Measurements from ENCODE around the gene OPN3. TPM values are rescaled to one million over a fixed set of nuclear protein-coding genes. Genes with fewer than 3 reads are reported as not detected.

OPN3 gene
- total RNA-seq, 1 experiment from 2014 or later = 12.5 TPM

- no peak for DNase-seq (ENCODE audit: low spot score)
These were observed 49.5 kb downstream of the OPN3 start for GRCh38 chr1:241590719-241591118.

GRCh38 chr1:241589521-241589920 lies 50.6 kb downstream of the OPN3 start:
- DNase-seq (ENCODE audit: low spot score) = no peak

GRCh38 chr1:241586905-241587512 lies 53.2 kb downstream of the OPN3 start:
- no peak for DNase-seq (ENCODE audit: low spot score)

- no peak for DNase-seq (ENCODE audit: low spot score)
These were observed 57.2 kb downstream of the OPN3 start for GRCh38 chr1:241582921-241583321.

- peak; percentile 52 for DNase-seq (ENCODE audit: low spot score)
These were observed 60.7 kb downstream of the OPN3 start for GRCh38 chr1:241579434-241579833.

- DNase-seq (ENCODE audit: low spot score) = no peak
These were observed 66.0 kb downstream of the OPN3 start for GRCh38 chr1:241574154-241574553.

GRCh38 chr1:241569848-241570247 lies 70.3 kb downstream of the OPN3 start:
- DNase-seq (ENCODE audit: low spot score) = no peak

- no peak for DNase-seq (ENCODE audit: low spot score)
These were observed 79.4 kb downstream of the OPN3 start for GRCh38 chr1:241560849-241561187.

- DNase-seq (ENCODE audit: low spot score) = no peak
These were observed 79.9 kb downstream of the OPN3 start for GRCh38 chr1:241560146-241560848.

GRCh38 chr1:241557551-241558193 lies 82.5 kb downstream of the OPN3 start:
- DNase-seq (ENCODE audit: low spot score) = no peak

GRCh38 chr1:241557031-241557430 lies 83.1 kb downstream of the OPN3 start:
- DNase-seq (ENCODE audit: low spot score) = no peak

GRCh38 chr1:241555526-241555925 lies 84.6 kb downstream of the OPN3 start:
- no peak for DNase-seq (ENCODE audit: low spot score)

- no peak for DNase-seq (ENCODE audit: low spot score)
These were observed 86.1 kb downstream of the OPN3 start for GRCh38 chr1:241553886-241554592.

GRCh38 chr1:241551759-241552638 lies 88.2 kb downstream of the OPN3 start:
- no peak for DNase-seq (ENCODE audit: low spot score)

GRCh38 chr1:241550318-241550717 lies 89.9 kb downstream of the OPN3 start:
- no peak for DNase-seq (ENCODE audit: low spot score)

- no peak for DNase-seq (ENCODE audit: low spot score)
These were observed 92.2 kb downstream of the OPN3 start for GRCh38 chr1:241548008-241548407.

Other genes starting within 250 kb of the OPN3 start
- gene FH, start 120.6 kb downstream of the OPN3 start, total RNA-seq (2014; rRNA removed; shearing (Covaris generic)) = 44.6 and 47.6 TPM in 2 replicates
- not detected in 2 replicates for gene KMO, start 108.0 kb downstream of the OPN3 start, total RNA-seq (2014; rRNA removed; shearing (Covaris generic))
- gene CHML, start within 50 bp of the OPN3 start, total RNA-seq (2014; rRNA removed; shearing (Covaris generic)) = 17.4 and 22.4 TPM in 2 replicates
- not detected in 2 replicates for gene WDR64, start 11.9 kb upstream of the OPN3 start, total RNA-seq (2014; rRNA removed; shearing (Covaris generic))
- 7.9 and 9.5 TPM in 2 replicates for gene EXO1, start 207.8 kb upstream of the OPN3 start, total RNA-seq (2014; rRNA removed; shearing (Covaris generic))